Measurements from ENCODE around the gene IL2RA. TPM values are rescaled to one million over a fixed set of nuclear protein-coding genes. Genes with fewer than 3 reads are reported as not detected.

IL2RA gene
- total RNA-seq (2022; extraction: Qiagen RNA extraction), result not detected in 5 replicates

DNA sequence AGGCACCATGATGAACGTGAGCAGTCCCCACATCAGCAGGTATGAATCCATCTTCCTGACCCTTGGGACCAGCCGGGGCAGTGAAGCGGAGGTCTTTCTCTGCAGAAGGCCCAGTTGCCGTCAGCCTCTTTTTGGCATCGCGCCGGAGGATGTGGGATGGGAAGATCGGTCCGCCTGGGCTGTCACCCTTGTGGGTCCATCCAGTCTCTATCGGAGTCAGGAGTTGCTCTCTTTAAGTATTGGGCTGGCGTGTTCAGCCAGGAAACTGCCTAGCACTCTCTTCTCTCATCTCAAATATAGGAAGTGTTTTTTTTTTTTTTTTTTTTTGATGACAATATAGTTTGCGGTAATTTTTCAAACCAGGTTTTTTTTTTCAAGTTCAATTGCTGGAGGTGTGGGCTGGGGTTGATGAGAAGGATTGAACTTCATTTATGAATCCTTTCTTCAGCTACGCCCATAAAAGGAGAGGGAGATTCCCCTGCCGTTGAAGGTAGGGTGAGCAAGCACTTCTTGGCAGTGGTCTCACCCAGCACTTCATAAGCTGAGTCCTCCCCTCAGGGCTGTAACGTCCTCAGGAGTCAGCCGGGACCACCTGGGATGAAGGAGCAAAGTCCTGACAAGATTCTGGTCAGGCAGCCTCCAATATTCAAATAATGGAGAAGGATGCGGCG, at the start of gene IL2RA:
Gene IL2RA (minus strand): TSS at position 267 of the 671 bp plus-strand sequence. CDS start 216 bp downstream, at position 51.

DNA sequence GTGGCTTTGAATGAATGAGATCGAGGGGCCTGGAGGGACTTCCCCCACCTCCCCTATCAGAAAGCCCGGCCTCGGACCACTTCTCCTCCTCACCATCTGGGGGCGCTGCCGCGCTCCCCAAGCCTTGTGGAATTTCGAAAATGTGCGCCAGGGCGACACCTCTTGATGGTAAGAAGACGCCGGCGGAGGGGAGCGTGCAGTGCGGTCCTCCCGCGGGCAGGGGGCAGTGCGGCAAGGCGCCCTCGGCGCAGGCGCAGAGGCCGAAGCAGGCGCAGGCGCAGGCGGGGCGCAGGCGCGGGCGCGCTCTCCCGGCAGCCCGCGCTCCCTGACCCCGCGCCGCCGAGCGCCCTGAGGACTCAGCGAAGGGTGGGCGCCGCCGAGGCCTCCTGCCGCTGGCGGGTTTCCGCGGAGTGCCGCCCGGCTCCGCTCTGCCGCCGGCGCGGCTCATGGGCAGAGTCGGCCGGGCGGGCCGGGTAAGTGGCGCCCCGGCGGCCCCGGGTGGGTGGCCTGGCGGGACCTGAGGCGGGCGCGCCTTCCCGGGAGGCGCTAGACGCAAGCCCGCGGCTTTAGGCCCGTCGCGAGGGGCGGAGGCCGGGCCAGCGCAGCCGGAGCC, 26.7 kb upstream of the IL2RA start, which contains the start of gene RBM17:
Gene RBM17 (plus strand): TSS at position 314 of the 613 bp plus-strand sequence. CDS start 8,032 bp downstream, outside the sequence.

DNA sequence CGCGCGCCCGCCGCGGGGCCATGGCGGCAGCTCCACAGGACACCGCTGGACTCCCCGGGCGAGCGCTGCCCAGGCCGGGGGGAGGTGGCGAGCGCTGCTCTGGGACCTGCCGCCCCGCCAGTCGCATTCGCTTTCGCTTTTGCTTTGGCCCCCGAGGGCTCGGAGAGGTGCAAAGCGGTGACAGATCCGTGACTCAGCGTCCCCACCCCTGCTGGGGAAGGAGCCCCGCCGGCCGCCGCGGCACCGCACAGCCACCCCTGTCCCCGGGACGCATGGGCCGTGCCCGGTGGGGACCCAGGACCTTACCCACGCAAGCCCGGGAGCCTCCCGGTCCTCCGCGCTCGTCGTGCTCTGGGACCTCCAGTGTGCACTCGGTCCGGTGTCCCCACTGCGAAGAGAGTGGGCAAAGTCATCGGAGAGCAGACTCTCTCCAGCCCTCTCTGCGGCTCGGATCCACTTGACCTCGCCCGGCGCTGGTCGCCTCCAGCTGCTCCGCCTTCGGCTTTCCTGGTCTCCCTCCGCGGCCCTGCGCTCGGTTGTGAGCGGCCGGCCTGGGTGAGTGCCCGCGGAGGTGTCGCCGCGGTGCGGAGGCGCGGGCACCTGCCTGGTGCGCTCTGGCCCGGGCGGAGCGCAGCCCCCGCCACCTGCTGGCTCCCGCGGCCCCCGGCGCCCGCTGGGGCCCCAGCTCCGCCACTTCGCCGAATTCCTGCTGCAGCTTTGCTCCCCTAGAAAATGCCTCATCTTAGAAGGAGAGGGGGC, 84.5 kb downstream of the IL2RA start, which contains the start of gene IL15RA:
Gene IL15RA (minus strand): TSS at position 73 of the 759 bp plus-strand sequence. CDS start 51 bp downstream, at position 22.

Other genes starting within 250 kb of the IL2RA start
- gene GDI2, start 248.9 kb downstream of the IL2RA start, total RNA-seq (2022; extraction: Qiagen RNA extraction), result 188 to 274 TPM (median 193 TPM) in 5 replicates
- gene ANKRD16, start 172.5 kb downstream of the IL2RA start, total RNA-seq (2022; extraction: Qiagen RNA extraction), result 8.0 to 11.7 TPM (median 11.4 TPM) in 5 replicates
- 30.1 to 40.3 TPM (median 38.9 TPM) in 5 replicates for gene FBH1, start 172.1 kb downstream of the IL2RA start, total RNA-seq (2022; extraction: Qiagen RNA extraction)
- gene IL15RA, start 84.8 kb downstream of the IL2RA start, total RNA-seq (2022; extraction: Qiagen RNA extraction), result 1.8 to 3.2 TPM (median 2.3 TPM) in 5 replicates
- 102 to 109 TPM (median 105 TPM) in 5 replicates for gene RBM17, start 26.7 kb upstream of the IL2RA start, total RNA-seq (2022; extraction: Qiagen RNA extraction)
- gene PFKFB3, start 140.6 kb upstream of the IL2RA start, total RNA-seq (2022; extraction: Qiagen RNA extraction), result 115 to 140 TPM (median 134 TPM) in 5 replicates

Measured in A549 treated with AZD2906 at 1 μM for 4 hours (cell line).